Lung microvascular endothelial cell (primary cell): ENCODE data around the gene GPR101. TPM values are rescaled to one million over a fixed set of nuclear protein-coding genes. Genes with fewer than 3 reads are reported as not detected.
"Not testable (repeated sequence)": the region's sequence is repeated elsewhere in the genome, so short reads cannot be mapped to it uniquely, and the experiment has no call there.

Experiments
- DNase-seq, 2 donors: peaks; one replicate each; pipeline versions ENCODE4 v3.0.0 to v3.0.0-alpha.2; 2010; ENCODE audit warnings: low read depth in 2 of 2
- total RNA-seq: library from RNA; depleted of rRNA; stranded (reverse); fragments of >200 nt; gene quantifications from 2 replicates; pipeline ENCODE4 v1.2.1, GENCODE V29; 2014

GPR101 gene
- total RNA-seq, 1 donor from 2014 or later: not detected

DNA sequence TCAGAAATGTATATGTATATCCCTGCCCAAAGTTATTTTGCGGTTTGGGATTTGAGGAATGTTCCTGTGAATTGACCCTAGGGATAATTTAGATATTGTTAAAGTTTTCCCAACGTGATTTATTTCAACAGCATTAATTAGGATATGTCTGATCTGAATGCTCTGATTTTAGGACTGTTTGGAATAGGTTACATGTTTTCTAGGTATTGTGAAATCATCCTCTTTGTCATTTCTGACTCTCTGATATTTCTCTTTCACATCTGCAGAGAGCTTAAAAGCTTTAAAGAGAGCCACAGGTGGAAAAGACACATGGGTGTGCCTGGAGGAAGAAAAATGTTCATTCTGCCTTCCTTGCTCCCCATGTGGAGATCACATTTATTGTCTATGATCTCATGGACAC lies 5.1 kb downstream of the GPR101 start:
- DNase-seq: no peak

DNA sequence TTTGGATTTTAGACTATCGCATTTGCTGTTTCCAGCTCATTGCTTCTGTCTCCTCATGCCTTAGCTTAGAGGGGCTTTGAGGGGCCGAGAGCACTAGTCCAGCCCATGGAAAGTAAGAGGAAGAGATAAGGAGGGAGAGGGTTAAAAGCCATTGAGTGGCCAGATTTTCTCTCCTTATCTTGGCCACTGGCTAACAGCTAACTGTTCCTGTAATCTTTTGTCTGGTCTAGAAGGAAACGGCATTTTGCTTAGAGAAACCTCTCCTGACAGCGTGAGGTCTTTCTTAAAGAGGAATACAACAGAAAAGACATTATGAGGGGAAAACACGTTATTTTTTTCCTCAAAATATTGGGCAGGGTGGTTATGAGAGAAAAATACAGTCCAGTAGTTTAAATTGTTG lies 7.9 kb downstream of the GPR101 start:
- DNase-seq: no peak

DNA sequence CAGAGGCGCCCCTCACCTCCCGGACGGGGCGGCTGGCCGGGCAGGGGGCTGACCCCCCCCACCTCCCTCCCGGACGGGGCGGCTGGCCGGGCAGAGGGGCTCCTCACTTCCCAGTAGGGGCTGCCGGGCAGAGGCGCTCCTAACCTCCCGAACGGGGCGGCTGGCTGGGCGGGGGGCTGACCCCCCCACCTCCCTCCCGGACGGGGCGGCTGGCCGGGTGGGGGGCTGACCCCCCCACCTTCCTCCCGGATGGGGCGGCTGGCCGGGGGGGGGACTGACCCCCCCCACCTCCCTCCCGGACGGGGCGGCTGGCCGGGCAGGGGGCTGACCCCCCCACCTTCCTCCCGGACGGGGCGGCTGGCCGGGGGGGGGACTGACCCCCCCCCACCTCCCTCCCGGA lies 33.6 kb downstream of the GPR101 start:
- not testable (repeated sequence) for DNase-seq

DNA sequence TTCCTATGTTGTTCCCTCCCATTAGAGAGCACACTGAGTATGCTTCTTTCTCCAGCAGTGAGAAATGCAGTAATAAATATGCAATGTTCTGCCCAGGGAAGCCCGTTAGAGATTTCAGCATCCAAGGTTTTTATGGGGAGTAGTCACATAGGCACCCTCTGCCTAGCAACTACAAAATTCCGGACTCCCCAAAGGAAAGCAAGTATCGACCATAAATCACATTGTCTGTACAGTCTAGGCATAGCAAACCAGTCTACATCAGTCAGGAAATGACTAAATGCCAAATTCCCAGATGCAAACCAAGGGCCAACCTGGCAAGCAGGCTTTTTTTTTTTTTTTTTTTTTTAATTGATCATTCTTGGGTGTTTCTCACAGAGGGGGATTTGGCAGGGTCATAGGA lies 34.8 kb downstream of the GPR101 start:
- peak in 1 of 2 donors; percentile 1 for DNase-seq

Other genes with a start within 250 kb of the GPR101 start
- 78.8 and 124 TPM in 2 replicates for gene RBMX, start 153.3 kb downstream of the GPR101 start, total RNA-seq